GM12873 (cell line): ENCODE data around the gene ANKRD33B.

ENCODE experiments used
- TF ChIP-seq, protein P1 (sequence below): IDR thresholded peaks from 2 replicates; pipeline ENCODE4 v1.5.1; 2012; ENCODE audit warnings: low read depth, mild to moderate bottlenecking, moderate library complexity, low read length, control low read depth; ENCODE audit not compliant: insufficient read depth; ENCODE audit errors: missing control alignments

The ANKRD33B gene

DNA sequence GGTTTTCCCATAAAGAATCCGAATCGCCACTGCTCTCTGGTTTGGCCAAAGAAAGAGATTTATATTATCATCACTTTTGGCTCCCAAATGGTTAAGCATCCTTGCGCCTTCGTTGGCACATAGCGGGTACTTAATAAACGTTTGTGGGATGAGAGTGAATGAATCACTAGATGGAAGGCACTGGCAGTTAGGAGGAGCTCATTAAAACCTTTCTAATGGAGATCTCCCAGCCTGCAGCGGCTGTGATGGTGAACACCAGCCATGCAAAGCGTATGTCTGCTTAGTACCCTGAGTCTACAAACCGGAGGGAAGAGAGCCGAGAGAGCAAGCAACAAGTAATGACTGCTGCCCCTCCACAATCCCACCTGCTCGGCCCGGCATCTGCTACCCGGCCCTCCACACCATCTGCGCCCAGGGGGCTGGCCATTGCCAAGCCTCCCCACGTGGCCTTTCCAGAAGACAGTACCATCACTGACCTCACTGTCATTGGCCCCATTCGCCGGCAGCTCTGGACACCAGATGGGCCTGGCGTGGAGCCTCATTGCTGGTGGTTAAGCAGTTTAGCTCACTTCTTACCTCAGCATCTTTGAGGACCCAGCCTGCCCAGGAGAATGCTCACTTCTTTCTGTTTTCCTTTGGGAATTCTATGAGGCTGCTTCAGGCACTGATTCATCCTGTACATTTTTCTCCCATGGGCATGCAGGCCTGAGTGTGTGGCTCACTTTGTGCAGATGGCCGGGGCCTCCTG is 39.3 kb upstream of the ANKRD33B start:
- TF ChIP-seq, protein P1, sequence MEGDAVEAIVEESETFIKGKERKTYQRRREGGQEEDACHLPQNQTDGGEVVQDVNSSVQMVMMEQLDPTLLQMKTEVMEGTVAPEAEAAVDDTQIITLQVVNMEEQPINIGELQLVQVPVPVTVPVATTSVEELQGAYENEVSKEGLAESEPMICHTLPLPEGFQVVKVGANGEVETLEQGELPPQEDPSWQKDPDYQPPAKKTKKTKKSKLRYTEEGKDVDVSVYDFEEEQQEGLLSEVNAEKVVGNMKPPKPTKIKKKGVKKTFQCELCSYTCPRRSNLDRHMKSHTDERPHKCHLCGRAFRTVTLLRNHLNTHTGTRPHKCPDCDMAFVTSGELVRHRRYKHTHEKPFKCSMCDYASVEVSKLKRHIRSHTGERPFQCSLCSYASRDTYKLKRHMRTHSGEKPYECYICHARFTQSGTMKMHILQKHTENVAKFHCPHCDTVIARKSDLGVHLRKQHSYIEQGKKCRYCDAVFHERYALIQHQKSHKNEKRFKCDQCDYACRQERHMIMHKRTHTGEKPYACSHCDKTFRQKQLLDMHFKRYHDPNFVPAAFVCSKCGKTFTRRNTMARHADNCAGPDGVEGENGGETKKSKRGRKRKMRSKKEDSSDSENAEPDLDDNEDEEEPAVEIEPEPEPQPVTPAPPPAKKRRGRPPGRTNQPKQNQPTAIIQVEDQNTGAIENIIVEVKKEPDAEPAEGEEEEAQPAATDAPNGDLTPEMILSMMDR = no peak

DNA sequence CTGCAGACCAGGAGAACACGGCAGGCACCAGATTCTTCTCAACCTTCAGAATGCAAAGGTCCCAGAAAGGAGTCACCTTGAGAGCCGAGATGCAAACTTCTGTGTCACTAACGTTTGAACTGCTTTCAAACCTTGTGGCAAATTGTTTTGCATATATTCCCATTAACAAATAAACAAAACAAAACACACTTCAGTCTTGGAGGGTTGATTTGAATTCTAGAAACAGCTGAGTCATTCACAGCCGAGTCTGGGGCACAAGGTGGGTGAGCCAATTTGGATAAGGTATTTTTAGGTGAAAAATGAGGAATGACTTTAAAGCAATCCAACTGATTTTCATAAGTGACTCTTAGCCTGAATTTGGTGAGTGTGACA is 38.8 kb upstream of the ANKRD33B start:
- TF ChIP-seq, protein P1 = no peak

DNA sequence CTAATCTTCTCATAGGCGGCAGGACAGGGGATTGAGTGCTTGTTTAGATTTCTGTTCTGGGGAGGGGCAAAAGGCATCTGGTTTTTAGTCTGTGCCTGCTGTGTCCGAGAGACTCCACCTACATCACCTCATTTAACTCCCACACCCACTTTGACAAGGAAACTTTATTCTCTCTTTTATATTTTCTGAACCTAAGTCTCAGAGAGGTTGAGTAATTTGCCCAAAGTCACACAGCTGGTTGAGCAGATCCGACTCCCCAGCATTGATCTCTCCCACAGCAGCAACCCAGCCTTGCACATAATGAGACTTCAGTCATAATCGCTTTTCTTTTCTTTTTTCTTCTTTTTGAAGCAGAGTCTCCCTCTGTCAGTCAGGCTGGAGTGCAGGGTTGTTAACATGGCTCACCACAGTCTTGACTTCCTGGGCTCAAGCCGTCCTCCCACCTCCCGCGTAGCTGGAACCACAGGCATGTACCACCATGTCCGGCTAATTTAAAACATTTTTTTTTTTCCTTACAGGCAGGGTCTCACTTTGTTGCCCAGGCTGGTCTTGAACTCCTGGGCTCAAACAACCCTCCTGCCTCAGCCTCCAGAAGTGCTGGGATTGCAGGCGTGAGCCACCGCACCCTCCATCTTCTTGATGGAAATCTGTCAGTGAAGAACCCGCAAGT is 36.5 kb upstream of the ANKRD33B start:
- TF ChIP-seq, protein P1 = no peak

DNA sequence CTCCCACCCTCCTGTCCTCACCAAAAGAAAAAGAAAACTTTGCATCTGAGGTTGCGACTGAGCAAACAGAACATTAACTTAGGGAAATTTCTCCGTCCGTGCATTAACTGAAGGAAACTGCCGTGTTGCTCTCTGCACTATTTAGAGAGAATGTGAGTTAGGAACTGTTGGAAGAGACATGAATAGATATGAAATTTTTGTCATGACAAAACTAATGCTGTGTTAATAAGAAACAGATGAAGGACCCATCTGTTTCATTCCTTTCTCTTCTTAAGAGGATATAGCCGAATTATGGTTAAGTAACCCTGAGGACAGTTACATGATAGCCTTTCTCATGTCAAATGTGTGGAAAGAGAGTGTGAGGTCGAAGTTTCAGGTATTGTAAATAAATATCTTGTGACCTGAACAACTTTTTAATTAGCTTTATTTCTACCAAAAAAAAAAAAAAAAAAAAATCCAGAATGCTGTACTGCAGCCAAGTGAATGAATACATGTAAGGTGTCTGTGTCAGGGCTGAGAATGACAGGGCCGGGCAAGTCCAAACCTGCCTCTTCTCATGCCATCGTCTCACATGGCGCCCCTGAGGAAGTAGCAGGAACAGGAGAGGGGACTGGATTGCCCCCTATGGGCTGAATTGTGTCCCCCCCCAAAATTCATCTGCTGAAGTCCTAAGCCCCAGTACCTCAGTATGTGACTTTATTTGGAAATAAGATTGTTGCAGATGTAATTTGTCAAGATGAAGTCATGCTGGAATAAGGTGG is 35.6 kb upstream of the ANKRD33B start:
- TF ChIP-seq, protein P1 = peak; percentile 20

DNA sequence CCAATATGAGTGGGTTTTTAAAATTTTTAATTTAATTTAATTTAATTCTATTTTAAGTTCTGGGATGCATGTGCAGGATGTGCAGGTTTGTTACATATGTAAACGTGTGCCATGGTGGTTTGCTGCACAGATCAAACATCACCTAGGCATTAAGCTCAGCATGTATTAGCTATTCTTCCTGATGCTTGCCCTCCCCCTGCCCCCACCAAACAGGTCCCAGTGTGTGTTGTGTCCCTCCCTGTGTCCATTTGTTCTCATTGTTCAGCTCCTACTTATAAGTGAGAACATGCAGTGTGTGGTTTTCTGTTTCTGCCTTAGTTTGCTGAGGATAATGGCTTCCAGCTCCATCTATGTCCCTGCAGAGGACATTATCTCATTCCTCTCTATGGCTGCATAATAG is 35.0 kb upstream of the ANKRD33B start:
- TF ChIP-seq, protein P1 = no peak

DNA sequence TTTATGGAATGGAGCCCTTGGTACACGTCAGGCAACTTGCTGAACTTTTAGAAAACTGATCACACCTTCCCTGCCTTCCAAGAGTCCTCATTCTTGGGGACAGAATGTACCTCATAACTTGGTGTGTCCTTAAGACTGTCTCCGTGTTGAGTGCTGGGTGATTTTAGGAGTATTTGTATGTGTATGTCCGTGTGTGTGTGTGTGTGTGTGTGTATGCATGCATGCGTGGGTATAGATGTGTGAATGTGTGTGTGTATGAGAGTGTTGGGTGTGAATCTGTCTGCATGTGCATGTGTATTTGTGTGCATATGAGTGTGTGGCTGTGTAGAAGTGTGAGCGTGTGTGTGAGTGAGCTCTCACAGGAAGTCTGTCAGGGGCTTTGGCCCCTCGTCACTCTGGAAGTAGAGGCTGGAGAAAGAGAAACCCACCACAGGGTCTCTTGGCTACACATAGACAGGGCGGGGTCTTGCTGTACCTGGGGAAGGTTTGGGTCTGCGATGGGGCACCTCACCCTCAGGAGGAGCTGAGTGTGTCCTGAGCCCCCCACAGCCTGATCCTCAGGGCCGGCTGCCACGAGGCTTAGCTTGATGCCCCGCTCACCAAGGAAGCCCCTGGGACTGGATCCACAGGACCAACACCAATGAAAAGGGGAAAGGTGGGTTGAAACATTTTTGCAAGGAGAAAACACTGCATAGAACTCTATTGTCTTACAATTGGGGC is 33.1 kb upstream of the ANKRD33B start:
- TF ChIP-seq, protein P1 = no peak
